ENCODE results near the gene BLACAT1.

GRCh38 chr1:205493241-205494085 lies 37.6 kb upstream of the BLACAT1 start:
- TF ChIP-seq CTCF (IDR thresholded peaks at IDR 0.05) (no peak), EP300 (IDR thresholded peaks at IDR 0.05) (no peak)

Measured in gastroesophageal sphincter (tissue), 3 donors.